ENCODE results near the gene HLA-DPB1.

DNA sequence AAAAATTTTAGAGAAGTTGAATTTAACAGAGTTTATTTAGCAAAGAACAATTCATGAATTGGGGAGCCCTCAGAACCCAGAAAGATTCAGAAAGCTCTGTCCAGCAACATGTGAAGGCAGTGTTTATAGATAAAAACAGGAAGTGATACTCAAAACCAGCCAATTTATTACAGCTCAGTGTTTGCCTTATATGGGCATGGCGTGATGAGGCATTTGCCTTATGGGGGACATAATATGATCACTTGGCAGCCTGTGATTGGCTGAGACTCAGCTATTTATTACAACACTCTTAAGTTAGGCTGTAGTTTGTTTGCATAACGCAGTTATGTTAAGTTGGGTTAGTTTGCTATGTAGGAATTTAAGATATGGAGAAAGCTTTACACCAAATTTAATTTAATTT is 13.8 kb upstream of the HLA-DPB1 start:
- no peak for TF ChIP-seq FOXM1 (IDR thresholded peaks at IDR 0.05; ENCODE audit: borderline replicate concordance, low read depth)
- no peak for TF ChIP-seq EP300 (IDR thresholded peaks at IDR 0.05; ENCODE audit: borderline replicate concordance)
- TF ChIP-seq, protein P1, sequence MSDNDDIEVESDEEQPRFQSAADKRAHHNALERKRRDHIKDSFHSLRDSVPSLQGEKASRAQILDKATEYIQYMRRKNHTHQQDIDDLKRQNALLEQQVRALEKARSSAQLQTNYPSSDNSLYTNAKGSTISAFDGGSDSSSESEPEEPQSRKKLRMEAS (IDR thresholded peaks at IDR 0.05), result no peak
- TF ChIP-seq TAF1 (IDR thresholded peaks at IDR 0.05; ENCODE audit: low read depth), result no peak
